Caco-2 (cell line): ENCODE data around the gene TMEM132A. TPM values are rescaled to one million over a fixed set of nuclear protein-coding genes. Genes with fewer than 3 reads are reported as not detected.
"Not testable (repeated sequence)": the region's sequence is repeated elsewhere in the genome, so short reads cannot be mapped to it uniquely, and the experiment has no call there.

Source experiments
- BruUV-seq: library from RNA; stranded (reverse); fragments of 400-500 nt; replicated peaks from 2 replicates; lab custom pipeline; 2021; lab: Mats Ljungman, UMichigan
- CTCF ChIA-PET: fragments of 300-600 bp; sonication (Branson Sonifier 250); formaldehyde crosslinking; loops from one replicate; lab custom pipeline; 2022; ENCODE audit warnings: antibody characterized with exemption; lab: Charles Lee
- POLR2A ChIA-PET: fragments of 300-600 bp; sonication (Branson Sonifier 250); formaldehyde crosslinking; loops from one replicate; lab custom pipeline; 2022; ENCODE audit warnings: antibody characterized with exemption; lab: Charles Lee
- DNase-seq, 2 experiments: peaks; one replicate each; pipeline versions ENCODE4 v3.0.0 to v3.0.0-alpha.2; 2020 to 2022
- H3K27me3 ChIP-seq: replicated peaks from 2 replicates; pipeline ENCODE4 v1.6.0; 2011; ENCODE audit warnings: low read length; ENCODE audit not compliant: control insufficient read depth, insufficient read depth
- H3K36me3 ChIP-seq: 2 replicates; pipeline ENCODE4 v1.5.1; 2011; ENCODE audit warnings: low read length; ENCODE audit not compliant: control insufficient read depth, insufficient read depth
- H3K4me1 ChIP-seq: fragments of 250-450 bp; sonication (Bioruptor Pico); 2 replicates; pipeline ENCODE4 v1.5.1; 2020; ENCODE audit warnings: mild to moderate bottlenecking
- H3K4me3 ChIP-seq: 2 replicates; pipeline ENCODE4 v1.5.1; 2011; ENCODE audit warnings: low read depth, mild to moderate bottlenecking, control low read depth, low read length
- H3K9me3 ChIP-seq: fragments of 250-450 bp; sonication (Bioruptor Pico); 2 replicates; pipeline ENCODE4 v1.5.1; 2020; ENCODE audit warnings: mild to moderate bottlenecking, moderate library complexity
- H3K27ac Mint-ChIP-seq: one replicate; pipeline ENCODE4 v1.8.0; 2022; ENCODE audit warnings: mixed read lengths; ENCODE audit not compliant: unreplicated experiment
- H3K27me3 Mint-ChIP-seq: one replicate; pipeline ENCODE4 v1.8.0; 2022; ENCODE audit warnings: mixed read lengths; ENCODE audit not compliant: insufficient read depth, unreplicated experiment
- H3K36me3 Mint-ChIP-seq: one replicate; pipeline ENCODE4 v1.8.0; 2022; ENCODE audit warnings: mild to moderate bottlenecking, mixed read lengths; ENCODE audit not compliant: insufficient read depth, unreplicated experiment
- H3K4me1 Mint-ChIP-seq: one replicate; pipeline ENCODE4 v1.8.0; 2022; ENCODE audit warnings: low read depth, mixed read lengths; ENCODE audit not compliant: unreplicated experiment
- H3K4me3 Mint-ChIP-seq: one replicate; pipeline ENCODE4 v1.8.0; 2022; ENCODE audit warnings: mild to moderate bottlenecking, moderate library complexity, mixed read lengths; ENCODE audit not compliant: unreplicated experiment
- H3K9me3 Mint-ChIP-seq: one replicate; pipeline ENCODE4 v1.8.0; 2022; ENCODE audit warnings: mixed read lengths; ENCODE audit not compliant: unreplicated experiment
- intact Hi-C: fragments of 100-400 bp; cut with micrococcal nuclease; formaldehyde crosslinking; loops from one replicate; pipeline ENCODE4 v1.10.0; 2022; ENCODE audit not compliant: unreplicated experiment
- total RNA-seq: library from RNA; stranded (reverse); gene quantifications from 2 replicates; pipeline ENCODE4 v1.2.3, GENCODE V29; 2022
- TF ChIP-seq, protein P1 (sequence below), 2 experiments: fragments of 200-600 bp in 1 of 2; IDR thresholded peaks; 1 replicate in 1 of 2; 2 replicates in 1 of 2; pipeline versions ENCODE4 v1.5.1 to v1.8.0; 2011 to 2022; ENCODE audit warnings: antibody characterized with exemption in 1 of 2, control low read depth in 1 of 2, inconsistent platforms in 1 of 2, low read depth in 1 of 2, low read length in 1 of 2, mild to moderate bottlenecking in 1 of 2, moderate library complexity in 1 of 2; ENCODE audit not compliant: insufficient read depth in 1 of 2, severe bottlenecking in 1 of 2, unreplicated experiment in 1 of 2

Gene TMEM132A
- total RNA-seq, 1 experiment from 2014 or later: 97.3 TPM

DNA sequence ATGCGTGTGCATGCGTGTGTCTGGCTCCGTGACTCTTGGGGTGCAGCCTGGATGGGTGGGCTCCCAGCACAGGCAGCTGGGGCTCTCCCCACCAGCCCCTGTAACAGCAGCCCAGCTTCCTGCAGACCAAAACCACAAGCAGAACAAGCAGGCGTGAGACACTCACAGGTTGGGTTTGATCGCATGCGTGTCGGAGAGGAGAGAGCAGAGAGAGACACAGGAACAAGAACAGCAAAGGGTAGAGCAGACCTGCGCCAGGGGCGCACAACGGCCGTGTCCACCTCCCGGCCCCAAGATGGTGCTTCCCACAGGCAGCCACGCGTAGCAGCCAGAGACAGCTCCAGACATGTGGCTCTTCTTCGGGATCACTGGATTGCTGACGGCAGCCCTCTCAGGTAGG, 47.3 kb downstream of the TMEM132A start, which contains the start of gene CD6:
CD6 (plus strand) TSS at position 161 of the 400 bp plus-strand sequence; CDS start at position 347, 186 bp downstream.
- ChIA-PET CTCF (no interaction called here), POLR2A (interaction anchor here (0.6 kb wide), 1 partner anchor 45 kb away, joined by 3 read pairs; no protein-coding TSS in a partner anchor)
- Mint-ChIP-seq H3K4me1 (no peaks in the 10 kb centered on the region), H3K4me3 (no peak within 1 kb of the TSS), H3K36me3 (no peaks in the 10 kb centered on the region), H3K27me3 (no peaks in the 10 kb centered on the region), H3K27ac (no peak within 1 kb of the TSS), H3K9me3 (peaks cover 21% of the 10 kb centered on the region)
- no peak within 1 kb of the TSS for H3K4me3 ChIP-seq
- H3K9me3 ChIP-seq: peaks cover 18% of the 10 kb centered on the region
- no peaks in the 10 kb centered on the region for H3K27me3 ChIP-seq
- TF ChIP-seq, protein P1, sequence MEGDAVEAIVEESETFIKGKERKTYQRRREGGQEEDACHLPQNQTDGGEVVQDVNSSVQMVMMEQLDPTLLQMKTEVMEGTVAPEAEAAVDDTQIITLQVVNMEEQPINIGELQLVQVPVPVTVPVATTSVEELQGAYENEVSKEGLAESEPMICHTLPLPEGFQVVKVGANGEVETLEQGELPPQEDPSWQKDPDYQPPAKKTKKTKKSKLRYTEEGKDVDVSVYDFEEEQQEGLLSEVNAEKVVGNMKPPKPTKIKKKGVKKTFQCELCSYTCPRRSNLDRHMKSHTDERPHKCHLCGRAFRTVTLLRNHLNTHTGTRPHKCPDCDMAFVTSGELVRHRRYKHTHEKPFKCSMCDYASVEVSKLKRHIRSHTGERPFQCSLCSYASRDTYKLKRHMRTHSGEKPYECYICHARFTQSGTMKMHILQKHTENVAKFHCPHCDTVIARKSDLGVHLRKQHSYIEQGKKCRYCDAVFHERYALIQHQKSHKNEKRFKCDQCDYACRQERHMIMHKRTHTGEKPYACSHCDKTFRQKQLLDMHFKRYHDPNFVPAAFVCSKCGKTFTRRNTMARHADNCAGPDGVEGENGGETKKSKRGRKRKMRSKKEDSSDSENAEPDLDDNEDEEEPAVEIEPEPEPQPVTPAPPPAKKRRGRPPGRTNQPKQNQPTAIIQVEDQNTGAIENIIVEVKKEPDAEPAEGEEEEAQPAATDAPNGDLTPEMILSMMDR (IDR thresholded peaks at IDR 0.05; ENCODE audit: insufficient read depth in 1 of 2, low read depth in 1 of 2, low read length in 1 of 2, severe bottlenecking in 1 of 2, unreplicated experiment in 1 of 2): no peak
- DNase-seq: no peak
- intact Hi-C loops: no loop called here
- BruUV-seq: no TSS peak
- H3K36me3 ChIP-seq: no peaks in the 10 kb centered on the region
- H3K4me1 ChIP-seq: no peaks in the 10 kb centered on the region

- Mint-ChIP-seq H3K9me3 (peaks cover 16% of the 10 kb centered on the region), H3K4me1 (no peaks in the 10 kb centered on the region), H3K4me3 (no peak overlapping the region), H3K36me3 (no peaks in the 10 kb centered on the region), H3K27ac (no peak overlapping the region), H3K27me3 (peaks cover under 1% of the 10 kb centered on the region)
- Histone ChIP-seq H3K4me3 (no peak overlapping the region), H3K36me3 (no peaks in the 10 kb centered on the region), H3K27me3 (no peaks in the 10 kb centered on the region), H3K9me3 (peaks cover 18% of the 10 kb centered on the region), H3K4me1 (no peaks in the 10 kb centered on the region)
- ChIA-PET POLR2A (interaction anchor here (0.6 kb wide), 1 partner anchor 46 kb away, joined by 3 read pairs; no protein-coding TSS in a partner anchor), CTCF (no interaction called here)
- BruUV-seq: no TSS peak
- intact Hi-C loops: no loop called here
- TF ChIP-seq, protein P1 (IDR thresholded peaks at IDR 0.05; ENCODE audit: insufficient read depth in 1 of 2, low read depth in 1 of 2, low read length in 1 of 2, severe bottlenecking in 1 of 2, unreplicated experiment in 1 of 2): no peak
- no peak for DNase-seq
Measured at GRCh38 chr11:60972182-60973030, 48.1 kb downstream of the TMEM132A start.

- no peaks in the 10 kb centered on the region for H3K4me1 ChIP-seq
- H3K27me3 ChIP-seq: no peaks in the 10 kb centered on the region
- H3K36me3 ChIP-seq: no peaks in the 10 kb centered on the region
- no peak overlapping the region for H3K4me3 ChIP-seq
- H3K9me3 ChIP-seq: peaks cover 8% of the 10 kb centered on the region
- DNase-seq: peak in 1 of 2 experiments; percentile 8
- intact Hi-C loops: no loop called here
- H3K9me3 Mint-ChIP-seq: peaks cover 3% of the 10 kb centered on the region
- TF ChIP-seq, protein P1 (IDR thresholded peaks at IDR 0.05; ENCODE audit: insufficient read depth in 1 of 2, low read depth in 1 of 2, low read length in 1 of 2, severe bottlenecking in 1 of 2, unreplicated experiment in 1 of 2): no peak
- CTCF ChIA-PET: interaction anchor here (0.6 kb wide), 1 partner anchor 478 kb away, joined by 5 read pairs; no protein-coding TSS in a partner anchor
- no peak overlapping the region for H3K4me3 Mint-ChIP-seq
- no peaks in the 10 kb centered on the region for H3K36me3 Mint-ChIP-seq
- no TSS peak for BruUV-seq
- H3K4me1 Mint-ChIP-seq: no peaks in the 10 kb centered on the region
- no peak overlapping the region for H3K27ac Mint-ChIP-seq
- H3K27me3 Mint-ChIP-seq: peaks cover 3% of the 10 kb centered on the region
- POLR2A ChIA-PET: no interaction called here
Measured at GRCh38 chr11:60973699-60974098, 49.4 kb downstream of the TMEM132A start.

DNA sequence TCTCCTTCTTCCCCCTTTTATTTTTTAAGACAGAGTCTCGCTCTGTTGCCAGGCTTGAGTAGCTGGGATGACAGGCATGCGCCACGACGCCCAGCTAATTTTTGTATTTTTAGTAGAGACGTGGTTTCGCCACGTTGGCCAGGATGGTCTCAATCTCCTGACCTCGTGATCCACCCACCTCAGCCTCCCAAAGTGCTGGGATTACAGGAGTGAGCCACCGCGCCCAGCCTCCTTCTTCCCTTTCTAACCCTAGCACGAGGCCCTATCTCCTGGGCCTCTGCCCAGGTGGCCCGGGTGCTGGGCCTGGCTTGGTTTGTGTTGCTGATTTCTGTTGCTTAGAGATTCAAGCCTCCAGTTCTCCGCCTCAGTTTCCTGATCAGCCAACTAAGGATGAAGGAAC, 50.1 kb downstream of the TMEM132A start:
- H3K4me3 ChIP-seq, H3K36me3 Mint-ChIP-seq, H3K4me1 Mint-ChIP-seq, H3K36me3 ChIP-seq, H3K9me3 ChIP-seq, H3K27ac Mint-ChIP-seq, H3K4me1 ChIP-seq, H3K4me3 Mint-ChIP-seq, H3K27me3 ChIP-seq, POLR2A ChIA-PET, H3K9me3 Mint-ChIP-seq, intact Hi-C loops, BruUV-seq, H3K27me3 Mint-ChIP-seq: not testable (repeated sequence)
- CTCF ChIA-PET: interaction anchor here (0.6 kb wide), 1 partner anchor 477 kb away, joined by 5 read pairs; no protein-coding TSS in a partner anchor
- DNase-seq: peak in 1 of 2 experiments; percentile 2
